ENCODE results near the gene KLK13.

The KLK13 gene

DNA sequence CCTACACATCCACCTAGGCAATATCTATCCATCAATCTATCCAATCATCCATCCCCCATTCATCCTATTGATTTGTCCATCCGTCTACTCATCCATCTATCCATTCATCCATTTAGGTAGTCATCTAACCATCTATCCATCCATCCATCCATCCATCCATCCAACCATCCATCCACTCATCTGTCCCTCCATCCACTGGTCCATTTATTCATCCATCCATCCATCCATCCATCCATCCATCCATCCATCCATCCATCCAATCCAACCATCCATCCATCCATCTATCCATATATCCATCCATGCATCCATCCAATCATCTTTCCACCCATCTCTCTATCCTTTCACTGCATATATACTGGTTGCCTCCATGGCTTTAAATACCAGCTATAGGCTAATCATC lies 3.9 kb downstream of the KLK13 start:
- Mint-ChIP-seq H3K4me3 (no peak overlapping the region), H3K27ac (no peak overlapping the region), H3K27me3 (peaks cover 32% of the 10 kb centered on the region), H3K36me3 (peaks cover 5% of the 10 kb centered on the region), H3K4me1 (peaks cover 4% of the 10 kb centered on the region), H3K9me3 (peaks cover 10% of the 10 kb centered on the region)
- ATAC-seq (ENCODE audit: low read depth) (no peak), DNase-seq (ENCODE audit: low spot score in 2 of 2) (no peak)

DNA sequence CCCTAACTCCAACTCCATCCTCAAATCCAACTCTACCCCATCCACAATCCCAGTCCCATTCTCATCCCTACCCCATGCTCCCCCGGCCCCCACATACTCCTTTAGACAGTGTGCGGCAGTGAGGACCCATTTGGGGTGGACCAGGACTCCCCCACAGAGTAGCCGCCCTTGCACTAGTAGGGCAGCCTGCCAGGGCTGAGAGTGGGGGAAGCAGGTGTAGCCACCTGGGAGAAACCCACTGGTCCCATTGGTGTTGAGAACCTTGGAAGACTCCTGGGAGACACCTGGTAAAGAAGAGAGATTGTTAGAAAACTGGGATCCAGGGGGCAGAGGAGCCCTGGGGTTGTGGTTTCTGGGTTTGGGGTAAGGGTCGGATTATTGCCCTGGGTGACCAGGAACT lies 4.6 kb downstream of the KLK13 start:
- Mint-ChIP-seq H3K4me1 (peaks cover 1% of the 10 kb centered on the region), H3K27me3 (peaks cover 34% of the 10 kb centered on the region), H3K9me3 (peaks cover 10% of the 10 kb centered on the region), H3K27ac (no peak overlapping the region), H3K36me3 (peaks cover 3% of the 10 kb centered on the region), H3K4me3 (no peak overlapping the region)
- ATAC-seq (ENCODE audit: low read depth) (no peak), DNase-seq (ENCODE audit: low spot score in 2 of 2) (no peak)

DNA sequence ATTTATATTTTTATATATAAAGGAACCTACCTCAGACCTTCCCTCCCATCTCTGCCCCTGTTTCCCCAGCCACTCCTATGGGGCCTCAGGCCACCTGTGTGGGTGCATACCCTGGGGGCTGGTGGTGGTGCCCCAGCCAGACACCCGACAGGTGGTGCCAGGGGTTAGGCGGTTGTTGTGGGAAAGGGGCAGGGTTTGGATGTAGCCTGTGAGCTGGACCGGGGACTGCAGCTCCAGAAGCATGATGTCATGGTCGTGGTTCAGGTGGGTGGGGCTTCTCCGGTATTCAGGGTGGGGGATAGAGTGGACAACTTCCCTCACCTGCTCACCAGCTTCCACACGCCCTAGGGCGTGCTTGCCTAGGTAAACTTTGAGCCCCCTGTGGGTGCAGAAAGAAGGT lies 5.2 kb downstream of the KLK13 start:
- H3K4me1 Mint-ChIP-seq: no peaks in the 10 kb centered on the region
- H3K27ac Mint-ChIP-seq: no peak overlapping the region
- no peak for ATAC-seq (ENCODE audit: low read depth)
- H3K4me3 Mint-ChIP-seq: no peak overlapping the region
- peaks cover 35% of the 10 kb centered on the region for H3K27me3 Mint-ChIP-seq
- peaks cover 2% of the 10 kb centered on the region for H3K36me3 Mint-ChIP-seq
- no peak for DNase-seq (ENCODE audit: low spot score in 2 of 2)
- H3K9me3 Mint-ChIP-seq: peaks cover 11% of the 10 kb centered on the region

DNA sequence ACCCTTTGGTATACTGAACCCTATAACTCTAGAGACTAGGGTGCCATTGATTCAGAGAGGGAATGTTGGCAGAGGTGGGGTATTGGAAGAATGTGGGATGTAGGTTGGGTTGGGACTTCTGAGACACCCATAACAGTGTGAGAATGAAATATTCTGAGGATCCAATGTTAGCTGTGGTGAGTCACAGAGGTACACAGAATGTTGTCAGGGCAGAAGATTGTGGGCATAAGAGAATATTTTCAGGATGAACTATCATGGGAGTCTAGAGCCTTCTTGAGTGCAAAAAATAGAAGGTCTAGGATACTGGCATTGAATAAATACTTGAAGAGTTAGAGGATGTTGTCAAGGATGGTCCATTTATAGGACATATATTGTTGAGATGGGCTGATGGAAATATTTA lies 9.0 kb downstream of the KLK13 start:
- no peak for ATAC-seq (ENCODE audit: low read depth)
- H3K27me3 Mint-ChIP-seq: peaks cover 29% of the 10 kb centered on the region
- peaks cover 1% of the 10 kb centered on the region for H3K36me3 Mint-ChIP-seq
- DNase-seq (ENCODE audit: low spot score in 2 of 2): no peak
- no peaks in the 10 kb centered on the region for H3K4me1 Mint-ChIP-seq
- H3K27ac Mint-ChIP-seq: no peak overlapping the region
- no peak overlapping the region for H3K4me3 Mint-ChIP-seq
- H3K9me3 Mint-ChIP-seq: peaks cover 7% of the 10 kb centered on the region

DNA sequence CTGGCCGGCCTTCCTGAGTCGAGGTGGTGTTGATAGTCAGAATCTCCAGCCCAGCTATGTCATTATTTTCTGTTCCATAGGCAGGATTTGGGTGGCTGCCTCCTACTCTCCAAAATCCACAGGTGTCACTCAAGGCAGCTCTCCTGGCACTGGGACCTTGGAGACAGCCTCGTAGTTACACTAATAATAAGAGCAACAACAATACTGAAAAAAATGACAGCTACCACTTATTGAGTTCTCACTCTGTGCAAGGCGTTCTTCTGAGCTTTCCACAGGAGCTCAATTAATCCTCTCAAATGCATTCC lies 17.9 kb downstream of the KLK13 start:
- no peaks in the 10 kb centered on the region for H3K36me3 Mint-ChIP-seq
- H3K9me3 Mint-ChIP-seq: peaks cover 4% of the 10 kb centered on the region
- no peak overlapping the region for H3K27ac Mint-ChIP-seq
- H3K27me3 Mint-ChIP-seq: peaks cover 5% of the 10 kb centered on the region
- no peak for ATAC-seq (ENCODE audit: low read depth)
- no peak for DNase-seq (ENCODE audit: low spot score in 2 of 2)
- no peaks in the 10 kb centered on the region for H3K4me1 Mint-ChIP-seq
- H3K4me3 Mint-ChIP-seq: no peak overlapping the region

DNA sequence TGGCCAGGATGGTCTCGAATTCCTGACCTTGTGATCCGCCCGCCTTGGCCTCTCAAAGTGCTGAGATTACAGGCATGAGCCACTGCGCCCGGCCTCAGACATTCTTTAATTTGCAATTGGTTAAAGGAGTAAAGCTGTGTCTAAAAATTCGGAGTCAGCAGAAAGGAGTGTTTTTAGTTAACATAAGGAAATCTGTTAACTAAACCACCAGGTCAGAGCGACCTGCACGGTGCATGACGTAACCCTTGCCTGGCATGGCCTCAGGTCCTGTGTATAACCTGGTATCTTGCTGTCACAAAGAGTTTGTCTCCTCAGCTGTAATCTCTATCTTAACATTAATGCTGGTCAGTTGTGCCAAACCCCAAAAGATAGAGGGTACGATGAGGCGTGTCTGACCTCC lies 20.6 kb downstream of the KLK13 start:
- Mint-ChIP-seq H3K9me3 (peaks cover 4% of the 10 kb centered on the region), H3K27ac (no peak overlapping the region), H3K4me1 (no peaks in the 10 kb centered on the region), H3K27me3 (peaks cover 5% of the 10 kb centered on the region), H3K4me3 (no peak overlapping the region), H3K36me3 (no peaks in the 10 kb centered on the region)
- ATAC-seq (ENCODE audit: low read depth): no peak
- DNase-seq (ENCODE audit: low spot score in 2 of 2): no peak

DNA sequence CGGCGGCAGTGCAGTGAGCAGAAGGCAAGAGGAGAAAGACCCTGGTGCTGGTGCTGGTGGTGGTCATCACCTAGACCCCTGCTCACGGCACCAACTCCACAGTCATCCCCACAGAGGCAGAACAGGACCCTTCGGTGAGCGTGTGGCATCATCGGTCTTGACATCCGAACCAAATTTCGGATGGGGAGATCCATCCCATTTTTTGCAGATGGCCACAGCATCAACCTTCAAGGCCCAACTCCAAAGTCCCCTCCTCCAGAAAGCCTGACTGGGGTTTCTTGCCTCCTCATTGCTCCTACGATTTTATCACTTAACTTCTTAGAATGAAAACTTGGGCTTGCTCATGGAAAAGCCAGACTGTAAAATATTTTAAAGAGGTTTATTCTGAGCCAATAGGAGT lies 21.4 kb downstream of the KLK13 start:
- no peaks in the 10 kb centered on the region for H3K36me3 Mint-ChIP-seq
- peaks cover 2% of the 10 kb centered on the region for H3K27me3 Mint-ChIP-seq

DNA sequence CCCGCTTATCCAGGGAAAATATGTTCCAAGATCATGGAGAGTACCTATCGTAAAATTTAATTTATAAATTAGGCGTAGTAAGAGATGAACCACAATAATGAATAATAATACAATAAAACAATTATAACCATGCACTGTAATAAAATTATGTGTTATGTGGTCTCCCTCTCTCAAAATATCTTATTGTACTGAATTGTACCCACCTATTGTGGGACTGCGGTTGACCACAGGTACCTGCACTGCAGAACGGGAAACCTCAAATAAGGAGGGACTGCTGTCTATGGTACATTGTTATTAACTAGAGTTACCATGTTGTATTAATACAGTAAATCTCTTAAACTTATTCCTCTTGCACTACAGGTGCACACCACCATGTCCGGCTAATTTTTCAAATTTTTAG lies 24.7 kb downstream of the KLK13 start:
- DNase-seq (ENCODE audit: low spot score in 2 of 2): no peak
- no peak for ATAC-seq (ENCODE audit: low read depth)
- Mint-ChIP-seq H3K36me3 (no peaks in the 10 kb centered on the region), H3K9me3 (peaks cover 2% of the 10 kb centered on the region), H3K4me1 (no peaks in the 10 kb centered on the region), H3K27me3 (peaks cover 2% of the 10 kb centered on the region), H3K4me3 (no peak overlapping the region), H3K27ac (no peak overlapping the region)

More for the DNA sequence above, 21.4 kb downstream of the KLK13 start:
- ATAC-seq (ENCODE audit: low read depth): no peak
- no peak for DNase-seq (ENCODE audit: low spot score in 2 of 2)
- Mint-ChIP-seq H3K4me3 (no peak overlapping the region), H3K27ac (no peak overlapping the region), H3K9me3 (peaks cover 2% of the 10 kb centered on the region), H3K4me1 (no peaks in the 10 kb centered on the region)

DNA sequence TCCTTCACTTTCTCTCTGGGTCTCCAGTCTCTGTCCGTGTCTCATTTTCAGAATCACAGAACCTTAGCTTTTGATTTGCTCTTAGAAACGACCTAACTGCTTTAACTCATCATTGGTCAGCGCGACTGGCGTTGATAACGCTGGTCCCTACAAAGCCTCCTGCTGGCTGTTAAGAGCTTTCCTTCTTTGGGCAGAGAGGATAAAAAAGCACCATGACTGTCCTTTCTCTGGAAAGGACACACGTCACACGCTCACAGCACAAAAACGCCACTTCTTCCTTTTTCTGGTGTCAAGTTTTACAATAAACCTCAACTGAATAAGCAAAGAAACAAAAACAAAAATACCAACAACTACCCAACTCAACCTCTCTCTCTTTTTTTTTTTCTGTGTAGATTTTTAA lies 28.4 kb downstream of the KLK13 start:
- H3K36me3 Mint-ChIP-seq: no peaks in the 10 kb centered on the region

DNA sequence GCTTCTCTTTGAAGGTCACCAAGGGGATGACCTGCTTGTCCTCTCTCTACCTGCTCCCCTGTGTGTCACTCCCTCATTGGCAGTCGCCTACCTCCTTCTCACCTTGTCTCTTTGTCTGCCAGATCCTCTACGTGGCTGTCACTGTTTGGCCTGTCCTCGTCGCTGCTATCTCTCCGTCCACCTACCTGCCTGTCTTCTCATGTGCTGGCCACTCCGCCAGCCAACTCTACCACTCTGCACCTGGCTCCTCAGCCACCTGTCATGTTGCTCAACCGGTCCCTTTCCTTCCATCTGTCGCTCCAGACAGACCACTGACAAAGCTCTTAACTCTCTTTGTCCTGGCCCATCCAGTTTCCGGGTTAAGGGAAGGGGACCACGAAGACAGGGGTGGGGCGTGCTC lies 30.2 kb downstream of the KLK13 start, which contains the start of gene KLK12:
KLK12 (minus strand) TSS at position 299 of the 400 bp plus-strand sequence. CDS start 381 bp downstream, outside the sequence.
- no peaks in the 10 kb centered on the region for H3K4me1 Mint-ChIP-seq
- DNase-seq (ENCODE audit: low spot score in 2 of 2) (no peak), ATAC-seq (ENCODE audit: low read depth) (no peak)
- peaks cover 24% of the 10 kb centered on the region for H3K27me3 Mint-ChIP-seq
- peaks cover 5% of the 10 kb centered on the region for H3K9me3 Mint-ChIP-seq
- H3K36me3 Mint-ChIP-seq: no peaks in the 10 kb centered on the region
- no peak within 1 kb of the TSS for H3K27ac Mint-ChIP-seq
- no peak within 1 kb of the TSS for H3K4me3 Mint-ChIP-seq

More for the DNA sequence above, 28.4 kb downstream of the KLK13 start:
- Mint-ChIP-seq H3K4me3 (no peak overlapping the region), H3K27me3 (peaks cover 14% of the 10 kb centered on the region), H3K4me1 (no peaks in the 10 kb centered on the region), H3K27ac (no peak overlapping the region), H3K9me3 (no peaks in the 10 kb centered on the region)
- ATAC-seq (ENCODE audit: low read depth): no peak
- DNase-seq (ENCODE audit: low spot score in 2 of 2): no peak

DNA sequence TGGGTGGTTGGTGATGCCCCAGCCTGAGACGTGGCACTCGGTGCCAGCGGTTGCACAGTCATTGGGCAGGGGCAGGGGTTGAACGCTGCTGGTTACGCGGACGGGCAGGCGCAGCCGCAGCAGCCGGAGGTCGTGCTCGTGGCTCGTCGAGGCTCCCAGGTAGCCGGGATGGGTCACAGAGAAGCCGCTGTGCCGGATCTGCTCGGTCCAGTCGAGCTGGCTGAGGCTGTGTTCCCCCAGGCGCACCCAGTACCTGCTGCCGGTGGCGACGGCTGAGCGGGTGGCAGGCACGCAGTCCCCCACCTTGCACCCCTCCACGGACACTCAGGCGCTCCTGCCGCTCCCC lies 33.0 kb downstream of the KLK13 start:
- no peak for DNase-seq (ENCODE audit: low spot score in 2 of 2)
- Mint-ChIP-seq H3K27ac (no peak overlapping the region), H3K4me1 (no peaks in the 10 kb centered on the region), H3K9me3 (peaks cover 5% of the 10 kb centered on the region), H3K36me3 (no peaks in the 10 kb centered on the region), H3K4me3 (no peak overlapping the region), H3K27me3 (peaks cover 28% of the 10 kb centered on the region)
- no peak for ATAC-seq (ENCODE audit: low read depth)

DNA sequence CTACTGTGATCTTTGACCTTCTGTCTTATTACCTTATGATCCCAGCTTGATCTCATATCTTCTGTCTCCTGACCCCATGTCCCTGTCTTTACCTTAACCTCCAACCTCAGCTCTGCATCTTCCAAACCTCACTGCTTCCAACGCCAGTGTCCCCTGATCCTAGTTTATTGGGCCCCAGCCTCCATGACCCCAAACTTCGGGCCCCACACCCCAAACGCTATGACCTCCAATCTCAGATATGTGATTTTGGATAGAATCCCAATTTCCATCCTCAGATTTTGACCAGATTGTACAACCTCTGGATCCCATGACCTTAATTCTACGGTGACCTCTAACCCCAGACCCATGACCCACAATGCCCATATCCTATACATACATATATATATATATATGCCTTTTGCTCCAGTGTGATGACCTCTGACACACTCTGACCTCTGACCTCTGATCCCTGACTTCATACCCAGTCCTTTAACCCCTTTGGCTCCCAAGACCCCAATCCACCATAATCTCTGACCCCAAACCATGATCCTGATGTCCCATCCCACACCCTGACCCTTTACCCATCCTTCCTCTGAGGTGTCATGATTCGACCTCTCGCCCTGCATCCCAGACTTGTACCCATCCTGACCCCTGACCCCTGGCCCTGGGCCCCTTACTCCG lies 33.5 kb downstream of the KLK13 start:
- Mint-ChIP-seq H3K9me3 (peaks cover 5% of the 10 kb centered on the region), H3K27me3 (peaks cover 31% of the 10 kb centered on the region), H3K27ac (no peak overlapping the region), H3K4me1 (no peaks in the 10 kb centered on the region), H3K36me3 (no peaks in the 10 kb centered on the region), H3K4me3 (no peak overlapping the region)
- DNase-seq (ENCODE audit: low spot score in 2 of 2): no peak
- ATAC-seq (ENCODE audit: low read depth): no peak

DNA sequence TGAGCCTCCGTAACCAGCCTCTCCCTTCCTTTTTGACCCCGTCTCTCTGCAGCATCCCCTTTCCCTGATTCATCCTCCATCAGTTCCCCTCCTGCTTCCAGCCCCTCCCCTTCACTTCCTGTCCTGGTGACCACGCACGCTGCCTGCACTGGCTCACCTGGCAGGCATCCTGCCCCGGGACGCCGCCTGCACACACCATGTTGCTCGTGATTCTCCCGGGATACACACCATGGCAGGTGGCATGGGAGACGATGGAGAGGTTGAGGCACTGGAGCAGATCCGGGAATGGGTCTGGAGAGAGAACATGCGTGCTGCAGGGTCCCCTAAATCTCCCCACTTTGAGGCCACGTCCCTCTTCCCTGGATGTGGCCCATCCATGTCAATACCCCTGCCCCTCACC lies 34.3 kb downstream of the KLK13 start:
- DNase-seq (ENCODE audit: low spot score in 2 of 2) (no peak), ATAC-seq (ENCODE audit: low read depth) (no peak)
- H3K27me3 Mint-ChIP-seq: peaks cover 28% of the 10 kb centered on the region
- H3K4me1 Mint-ChIP-seq: no peaks in the 10 kb centered on the region
- H3K27ac Mint-ChIP-seq: no peak overlapping the region
- no peaks in the 10 kb centered on the region for H3K36me3 Mint-ChIP-seq
- H3K4me3 Mint-ChIP-seq: no peak overlapping the region
- H3K9me3 Mint-ChIP-seq: peaks cover 5% of the 10 kb centered on the region

DNA sequence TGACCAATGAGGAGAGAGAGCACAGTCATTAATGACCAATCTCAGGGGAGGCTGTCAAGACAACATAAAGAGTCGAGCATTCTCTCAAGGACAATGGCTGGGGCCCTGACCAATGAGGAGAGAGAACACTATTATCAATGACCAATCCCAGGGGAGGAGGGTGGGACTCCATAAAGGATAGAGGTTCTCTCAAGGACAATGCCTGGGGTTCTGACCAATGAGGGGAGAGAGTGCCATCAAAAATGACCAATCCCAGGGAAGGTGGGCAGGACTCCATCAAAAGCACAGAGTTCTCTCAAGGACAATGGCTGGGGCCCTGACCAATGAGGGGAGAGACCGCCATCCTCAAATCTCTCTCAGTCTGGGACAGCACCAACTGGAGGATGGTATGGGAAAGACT lies 35.2 kb downstream of the KLK13 start:
- H3K36me3 Mint-ChIP-seq: no peaks in the 10 kb centered on the region
- no peak overlapping the region for H3K27ac Mint-ChIP-seq
- H3K4me1 Mint-ChIP-seq: no peaks in the 10 kb centered on the region
- DNase-seq (ENCODE audit: low spot score in 2 of 2): no peak
- H3K27me3 Mint-ChIP-seq: peaks cover 27% of the 10 kb centered on the region
- no peak overlapping the region for H3K4me3 Mint-ChIP-seq
- ATAC-seq (ENCODE audit: low read depth): no peak
- H3K9me3 Mint-ChIP-seq: peaks cover 5% of the 10 kb centered on the region

DNA sequence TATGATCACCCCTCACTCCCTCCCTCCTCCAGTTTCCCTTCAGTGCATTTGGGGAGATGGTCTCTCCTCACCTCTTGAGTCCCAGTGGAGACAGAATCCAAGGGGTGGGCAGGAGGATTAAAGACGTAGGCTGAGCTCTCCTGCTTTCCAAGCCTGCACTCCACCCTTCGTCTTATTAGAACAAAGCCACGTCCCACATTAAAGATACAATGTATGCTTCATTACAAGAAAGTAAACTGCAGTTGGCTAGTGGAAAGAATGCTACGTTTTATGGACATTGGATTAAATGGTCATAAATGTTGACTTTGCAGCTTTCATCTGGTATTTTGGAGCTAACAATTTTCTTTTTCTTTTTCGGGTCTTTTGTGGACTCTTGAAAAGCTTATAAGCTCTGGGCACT lies 37.0 kb downstream of the KLK13 start:
- Mint-ChIP-seq H3K4me3 (no peak overlapping the region), H3K9me3 (peaks cover 5% of the 10 kb centered on the region), H3K27ac (no peak overlapping the region), H3K27me3 (peaks cover 25% of the 10 kb centered on the region), H3K4me1 (no peaks in the 10 kb centered on the region), H3K36me3 (no peaks in the 10 kb centered on the region)
- no peak for DNase-seq (ENCODE audit: low spot score in 2 of 2)
- no peak for ATAC-seq (ENCODE audit: low read depth)

Data from memory B cell (primary cell).